ENCODE measurements around the gene NPL.

GRCh38 chr1:182765391-182765790, 24.2 kb upstream of the NPL start:
- TF ChIP-seq POLR2A (IDR thresholded peaks at IDR 0.05) (no peak), CTCF (IDR thresholded peaks at IDR 0.05) (no peak)

All from thyroid gland (tissue), 4 donors.